Measurements from ENCODE around the gene TRIM44.
"Not testable (repeated sequence)": the region's sequence is repeated elsewhere in the genome, so short reads cannot be mapped to it uniquely, and the experiment has no call there.

TRIM44 gene

GRCh38 chr11:35650006-35650405, 12.6 kb upstream of the TRIM44 start:
- DNase-seq: no peak

GRCh38 chr11:35650467-35650866, 12.1 kb upstream of the TRIM44 start:
- no peak for TF ChIP-seq POLR2A (IDR thresholded peaks at IDR 0.05; ENCODE audit: low read length)
- no peak for DNase-seq

More at GRCh38 chr11:35650006-35650405, 12.6 kb upstream of the TRIM44 start:
- no peak for TF ChIP-seq GATA1 (IDR thresholded peaks at IDR 0.05; ENCODE audit: low read depth, low read length)
- TF ChIP-seq POLR2A (IDR thresholded peaks at IDR 0.05; ENCODE audit: low read length): no peak

- DNase-seq: no peak
- no peak for TF ChIP-seq GATA1 (IDR thresholded peaks at IDR 0.05; ENCODE audit: low read depth, low read length)
- TF ChIP-seq POLR2A (IDR thresholded peaks at IDR 0.05; ENCODE audit: low read length): no peak
Measured at GRCh38 chr11:35651263-35651662, 11.3 kb upstream of the TRIM44 start.

- not testable (repeated sequence) for DNase-seq
Measured at GRCh38 chr11:35652786-35653185, 9.8 kb upstream of the TRIM44 start.

GRCh38 chr11:35654711-35655110, 7.9 kb upstream of the TRIM44 start:
- TF ChIP-seq POLR2A (IDR thresholded peaks at IDR 0.05; ENCODE audit: low read length) (no peak), GATA1 (IDR thresholded peaks at IDR 0.05; ENCODE audit: low read depth, low read length) (no peak)
- DNase-seq: no peak

GRCh38 chr11:35655254-35655653, 7.3 kb upstream of the TRIM44 start:
- no peak for DNase-seq
- TF ChIP-seq POLR2A (IDR thresholded peaks at IDR 0.05; ENCODE audit: low read length): no peak
- TF ChIP-seq GATA1 (IDR thresholded peaks at IDR 0.05; ENCODE audit: low read depth, low read length): no peak

GRCh38 chr11:35655856-35656255, 6.7 kb upstream of the TRIM44 start:
- DNase-seq: no peak
- TF ChIP-seq POLR2A (IDR thresholded peaks at IDR 0.05; ENCODE audit: low read length): no peak
- no peak for TF ChIP-seq GATA1 (IDR thresholded peaks at IDR 0.05; ENCODE audit: low read depth, low read length)

- no peak for DNase-seq
- TF ChIP-seq POLR2A (IDR thresholded peaks at IDR 0.05; ENCODE audit: low read length): no peak
- TF ChIP-seq GATA1 (IDR thresholded peaks at IDR 0.05; ENCODE audit: low read depth, low read length): no peak
Measured at GRCh38 chr11:35658020-35658948, 4.3 kb upstream of the TRIM44 start.

GRCh38 chr11:35661534-35661933, 1.0 kb upstream of the TRIM44 start:
- no peak for TF ChIP-seq GATA1 (IDR thresholded peaks at IDR 0.05; ENCODE audit: low read depth, low read length)
- DNase-seq: no peak

- TF ChIP-seq POLR2A (IDR thresholded peaks at IDR 0.05; ENCODE audit: low read length) (no peak), GATA1 (IDR thresholded peaks at IDR 0.05; ENCODE audit: low read depth, low read length) (no peak)
- peak; percentile 60 to 63 for DNase-seq
Measured at GRCh38 chr11:35662061-35662648, 420 bp upstream of the TRIM44 start.

GRCh38 chr11:35663408-35663702, 780 bp downstream of the TRIM44 start:
- TF ChIP-seq GATA1 (IDR thresholded peaks at IDR 0.05; ENCODE audit: low read depth, low read length) (no peak), POLR2A (IDR thresholded peaks at IDR 0.05; ENCODE audit: low read length) (no peak)
- DNase-seq: no peak

- peak in 1 of 2 experiments; percentile 9 for DNase-seq
- TF ChIP-seq GATA1 (IDR thresholded peaks at IDR 0.05; ENCODE audit: low read depth, low read length) (no peak), POLR2A (IDR thresholded peaks at IDR 0.05; ENCODE audit: low read length) (no peak)
Measured at GRCh38 chr11:35664977-35665441, 2.4 kb downstream of the TRIM44 start.

- TF ChIP-seq GATA1 (IDR thresholded peaks at IDR 0.05; ENCODE audit: low read depth, low read length) (no peak), POLR2A (IDR thresholded peaks at IDR 0.05; ENCODE audit: low read length) (no peak)
- no peak for DNase-seq
Measured at GRCh38 chr11:35667257-35667656, 4.7 kb downstream of the TRIM44 start.

GRCh38 chr11:35668350-35668749, 5.8 kb downstream of the TRIM44 start:
- not testable (repeated sequence) for DNase-seq

- no peak for DNase-seq
- TF ChIP-seq POLR2A (IDR thresholded peaks at IDR 0.05; ENCODE audit: low read length) (no peak), GATA1 (IDR thresholded peaks at IDR 0.05; ENCODE audit: low read depth, low read length) (no peak)
Measured at GRCh38 chr11:35671396-35672127, 9.0 kb downstream of the TRIM44 start.
